PC-3 (cell line): Measurements from ENCODE around the gene CRYBB3. TPM values are rescaled to one million over a fixed set of nuclear protein-coding genes. Genes with fewer than 3 reads are reported as not detected.

Experiments used
- ATAC-seq: fragments of 200-7000 bp; cut with Tn5 transposase; 2 replicates; pipeline ENCODE4 v1.9.1; 2020; ENCODE audit warnings: mild to moderate bottlenecking, moderate library complexity
- BruUV-seq: library from RNA; stranded (reverse); fragments of 400-500 nt; replicated peaks from 2 replicates; lab custom pipeline; 2021; lab: Mats Ljungman, UMichigan
- CTCF ChIA-PET: fragments of 300-600 bp; sonication (Branson Sonifier 250); formaldehyde crosslinking; loops from one replicate; lab custom pipeline; 2022; ENCODE audit warnings: antibody characterized with exemption; lab: Charles Lee
- POLR2A ChIA-PET: fragments of 300-600 bp; sonication (Branson Sonifier 250); formaldehyde crosslinking; loops from one replicate; lab custom pipeline; 2022; ENCODE audit warnings: antibody characterized with exemption; ENCODE audit not compliant: unreplicated experiment; lab: Charles Lee
- DNase-seq: peaks from one replicate; pipeline ENCODE4 v3.0.0-alpha.2; 2015
- H2AFZ ChIP-seq: fragments of 300-600 bp; sonication (generic); 2 replicates; pipeline ENCODE4 v1.6.0; 2016; ENCODE audit warnings: antibody characterized with exemption, low read length
- H3F3A ChIP-seq: fragments of 300-600 bp; sonication (generic); one replicate; pipeline ENCODE4 v1.6.0; 2017; ENCODE audit warnings: antibody characterized with exemption, low read length, control low read depth, mild to moderate bottlenecking; ENCODE audit not compliant: unreplicated experiment
- H3K27ac ChIP-seq: fragments of 300-600 bp; sonication (generic); 2 replicates; pipeline ENCODE4 v1.5.1; 2016; ENCODE audit warnings: mild to moderate bottlenecking, low read length
- H3K27me3 ChIP-seq: fragments of 300-600 bp; sonication (generic); 2 replicates; pipeline ENCODE4 v1.6.1; 2016; ENCODE audit warnings: low read length, mixed read lengths
- H3K36me3 ChIP-seq: fragments of 300-600 bp; sonication (generic); 2 replicates; pipeline ENCODE4 v1.6.1; 2016; ENCODE audit warnings: low read depth, mixed run types, low read length, mixed read lengths
- H3K4me1 ChIP-seq: fragments of 300-600 bp; sonication (generic); 2 replicates; pipeline ENCODE4 v1.5.1; 2016; ENCODE audit warnings: low read length; ENCODE audit not compliant: insufficient read depth
- H3K4me2 ChIP-seq: fragments of 300-600 bp; sonication (generic); 2 replicates; pipeline ENCODE4 v1.6.0; 2016; ENCODE audit warnings: low read length
- H3K4me3 ChIP-seq: fragments of 300-600 bp; sonication (generic); 2 replicates; pipeline ENCODE4 v1.5.1; 2016; ENCODE audit warnings: mild to moderate bottlenecking, low read length, mixed read lengths
- H3K79me2 ChIP-seq: fragments of 300-600 bp; sonication (generic); 2 replicates; pipeline ENCODE4 v1.6.1; 2017; ENCODE audit warnings: low read length, mixed read lengths
- H3K9ac ChIP-seq: fragments of 300-600 bp; sonication (generic); 2 replicates; pipeline ENCODE4 v1.6.0; 2016; ENCODE audit warnings: mild to moderate bottlenecking, low read length
- H3K9me2 ChIP-seq: fragments of 300-600 bp; sonication (generic); replicated peaks from 2 replicates; pipeline ENCODE4 v1.6.1; 2016; ENCODE audit warnings: mixed run types, low read length, mixed read lengths
- H3K9me3 ChIP-seq: fragments of 300-600 bp; sonication (generic); 2 replicates; pipeline ENCODE4 v1.6.1; 2016; ENCODE audit warnings: low read length, mixed read lengths
- H4K20me1 ChIP-seq: fragments of 300-600 bp; sonication (generic); 2 replicates; pipeline ENCODE4 v1.6.1; 2016; ENCODE audit warnings: low read length, mixed read lengths
- CTCF ChIP-seq: fragments of 300-600 bp; sonication (generic); conservative IDR thresholded peaks from 2 replicates; pipeline ENCODE4 v1.5.1; 2017; ENCODE audit warnings: antibody characterized with exemption, low read depth, mild to moderate bottlenecking, low read length
- EZH2 ChIP-seq: fragments of 300-600 bp; sonication (generic); IDR thresholded peaks from one replicate; pipeline ENCODE4 v1.6.1; 2017; ENCODE audit warnings: antibody characterized with exemption, mild to moderate bottlenecking, low read length; ENCODE audit not compliant: unreplicated experiment
- EZH2phosphoT487 ChIP-seq: fragments of 300-600 bp; sonication (generic); IDR thresholded peaks from 2 replicates; pipeline ENCODE4 v1.6.1; 2018; ENCODE audit warnings: mild to moderate bottlenecking, antibody characterized with exemption, low read length, borderline replicate concordance
- intact Hi-C: fragments of 100-400 bp; cut with micrococcal nuclease; formaldehyde crosslinking; loops from 2 replicates; pipeline ENCODE4 v1.9.0; 2023
- total RNA-seq: library from RNA; depleted of rRNA; stranded (reverse); fragments of >200 nt; gene quantifications from 2 replicates; pipeline ENCODE4 v1.2.3, GENCODE V29; 2014

The CRYBB3 gene
- total RNA-seq, 1 experiment from 2014 or later, result 1.2 TPM

- Histone ChIP-seq H2AFZ (no peak overlapping the region), H3K27me3 (no peaks in the 10 kb centered on the region), H3K9me3 (no peaks in the 10 kb centered on the region), H4K20me1 (no peaks in the 10 kb centered on the region), H3K4me1 (no peaks in the 10 kb centered on the region), H3F3A (no peaks in the 10 kb centered on the region), H3K4me2 (no peak overlapping the region), H3K36me3 (no peaks in the 10 kb centered on the region; the same call in 1 of the 2 replicates), H3K9ac (no peak overlapping the region), H3K79me2 (no peaks in the 10 kb centered on the region), H3K27ac (no peak overlapping the region), H3K9me2 (no peaks in the 10 kb centered on the region), H3K4me3 (no peak overlapping the region)
- intact Hi-C loops, result no loop called here
- no TSS peak for BruUV-seq
- CTCF ChIA-PET, result no interaction called here
- TF ChIP-seq CTCF (no peak), EZH2phosphoT487 (no peak), EZH2 (no peak)
- DNase-seq (no peak), ATAC-seq (no peak)
- POLR2A ChIA-PET, result no interaction called here
These were observed 13.5 kb upstream of the CRYBB3 start for GRCh38 chr22:25186140-25186539.

GRCh38 chr22:25187469-25187868 is 12.2 kb upstream of the CRYBB3 start:
- Histone ChIP-seq H3K27me3 (no peaks in the 10 kb centered on the region), H3K9me2 (no peaks in the 10 kb centered on the region), H3K9ac (no peak overlapping the region), H3K36me3 (no peaks in the 10 kb centered on the region; the same call in 1 of the 2 replicates), H3K27ac (no peak overlapping the region), H3K79me2 (no peaks in the 10 kb centered on the region), H3K4me3 (no peak overlapping the region), H3K4me2 (no peak overlapping the region), H3K4me1 (no peaks in the 10 kb centered on the region), H3K9me3 (no peaks in the 10 kb centered on the region), H4K20me1 (no peaks in the 10 kb centered on the region), H2AFZ (no peak overlapping the region), H3F3A (no peaks in the 10 kb centered on the region)
- ChIA-PET CTCF (no interaction called here), POLR2A (no interaction called here)
- ATAC-seq, result no peak
- no TSS peak for BruUV-seq
- no peak for TF ChIP-seq CTCF
- TF ChIP-seq EZH2phosphoT487, result no peak
- intact Hi-C loops, result no loop called here
- no peak for DNase-seq

GRCh38 chr22:25192406-25192805 is 7.3 kb upstream of the CRYBB3 start:
- DNase-seq (no peak), ATAC-seq (no peak)
- Histone ChIP-seq H3K27ac (no peak overlapping the region), H3K27me3 (no peaks in the 10 kb centered on the region), H3F3A (no peaks in the 10 kb centered on the region), H3K9me3 (no peaks in the 10 kb centered on the region), H3K4me1 (no peaks in the 10 kb centered on the region), H3K9ac (no peak overlapping the region), H2AFZ (no peak overlapping the region), H3K36me3 (no peaks in the 10 kb centered on the region; the same call in 1 of the 2 replicates), H4K20me1 (no peaks in the 10 kb centered on the region; the same call in 1 of the 2 replicates), H3K79me2 (no peaks in the 10 kb centered on the region), H3K9me2 (no peaks in the 10 kb centered on the region), H3K4me3 (no peak overlapping the region), H3K4me2 (no peak overlapping the region)
- CTCF ChIA-PET, result no interaction called here
- intact Hi-C loops, result no loop called here
- POLR2A ChIA-PET, result no interaction called here
- no TSS peak for BruUV-seq
- TF ChIP-seq EZH2phosphoT487, result no peak
- TF ChIP-seq EZH2, result no peak
- TF ChIP-seq CTCF, result no peak
